ENCODE data around the gene RECQL5. TPM values are rescaled to one million over a fixed set of nuclear protein-coding genes. Genes with fewer than 3 reads are reported as not detected.
"Not testable (repeated sequence)": the region's sequence is repeated elsewhere in the genome, so short reads cannot be mapped to it uniquely, and the experiment has no call there.

RECQL5 gene
- total RNA-seq, 4 donors from 2014 or later, result 25.1 to 82.8 (median 34.0) TPM

GRCh38 chr17:75594499-75595283, 72.3 kb downstream of the RECQL5 start:
- Histone ChIP-seq H3K9me3 (no peaks in the 10 kb centered on the region), H3K27ac (no peak overlapping the region), H3K4me1 (peaks cover 0 to 12% (median 6%) of the 10 kb centered on the region in 3 donors), H3K27me3 (no peaks in the 10 kb centered on the region), H3K4me3 (no peak overlapping the region), H3K36me3 (no peaks in the 10 kb centered on the region)
- 65 to 80% methylated on average over 2 to 16 of the region's 28 CpGs for WGBS, 2 donors
- DNase-seq, result no peak
- intact Hi-C loops (cut with DNase I), result no loop called here
- TF ChIP-seq CTCF (IDR thresholded peaks at IDR 0.05), result no peak
- TF ChIP-seq POLR2A (IDR thresholded peaks at IDR 0.05), result no peak

GRCh38 chr17:75593430-75593829, 73.5 kb downstream of the RECQL5 start:
- H3K36me3 ChIP-seq; H3K4me3 ChIP-seq; intact Hi-C loops (cut with DNase I); H3K27ac ChIP-seq; H3K9me3 ChIP-seq; H3K27me3 ChIP-seq; DNase-seq: not testable (repeated sequence)
- peaks cover 4 to 25% (median 9%) of the 10 kb centered on the region in 3 donors for H3K4me1 ChIP-seq
- WGBS, 2 donors, result 55 to 84% methylated on average over 9 of the region's 9 CpGs

GRCh38 chr17:75592348-75593020, 74.5 kb downstream of the RECQL5 start:
- DNase-seq, result no peak
- TF ChIP-seq CTCF (IDR thresholded peaks at IDR 0.05), result no peak
- TF ChIP-seq POLR2A (IDR thresholded peaks at IDR 0.05), result no peak
- intact Hi-C loops (cut with DNase I), result no loop called here
- H3K9me3 ChIP-seq, result no peaks in the 10 kb centered on the region
- H3K4me1 ChIP-seq, result peaks cover 12 to 34% (median 14%) of the 10 kb centered on the region in 3 donors
- 80 to 90% methylated on average over 2 of the region's 17 CpGs for WGBS, 2 donors
- H3K4me3 ChIP-seq, result no peak overlapping the region
- peaks cover 0 to 11% (median 0%) of the 10 kb centered on the region in 4 donors for H3K27me3 ChIP-seq
- H3K27ac ChIP-seq, result no peak overlapping the region
- no peaks in the 10 kb centered on the region for H3K36me3 ChIP-seq

GRCh38 chr17:75591722-75592302, 75.1 kb downstream of the RECQL5 start:
- intact Hi-C loops (cut with DNase I), result no loop called here

More at GRCh38 chr17:75591722-75592302, 75.1 kb downstream of the RECQL5 start:
- Histone ChIP-seq H3K27me3 (peaks cover 0 to 15% (median 0%) of the 10 kb centered on the region in 4 donors), H3K27ac (no peak overlapping the region), H3K4me3 (no peak overlapping the region), H3K9me3 (no peaks in the 10 kb centered on the region), H3K36me3 (no peaks in the 10 kb centered on the region), H3K4me1 (peaks cover 14 to 40% (median 16%) of the 10 kb centered on the region in 3 donors)
- DNase-seq, result no peak
- WGBS, 2 donors, result 92% methylated on average over 4 of the region's 7 CpGs; no CpG with 5 or more reads in 1 of the 2 donors
- no peak for TF ChIP-seq CTCF (IDR thresholded peaks at IDR 0.05)
- TF ChIP-seq POLR2A (IDR thresholded peaks at IDR 0.05), result no peak
